ACC112 (cell line): ENCODE measurements around the gene JARID2.

Experiments
- H2AFZ ChIP-seq: fragments of 200-600 bp; sonication (generic); one replicate; pipeline ENCODE4 v1.6.0; 2017; ENCODE audit warnings: antibody characterized with exemption, low read length; ENCODE audit not compliant: unreplicated experiment
- H3K27ac ChIP-seq: fragments of 200-600 bp; sonication (generic); 2 replicates; pipeline ENCODE4 v1.5.1; 2014; ENCODE audit warnings: low read depth, mild to moderate bottlenecking, antibody characterized with exemption, low read length, moderate library complexity
- H3K27me3 ChIP-seq: fragments of 200-600 bp; sonication (generic); 2 replicates; pipeline ENCODE4 v1.6.1; 2014; ENCODE audit warnings: mild to moderate bottlenecking, antibody characterized with exemption, low read length, moderate library complexity, mixed read lengths; ENCODE audit not compliant: insufficient read depth
- H3K36me3 ChIP-seq: fragments of 200-600 bp; sonication (generic); 2 replicates; pipeline ENCODE4 v1.6.1; 2016; ENCODE audit warnings: mild to moderate bottlenecking, antibody characterized with exemption, low read length, moderate library complexity, mixed read lengths; ENCODE audit not compliant: insufficient read depth
- H3K4me1 ChIP-seq: fragments of 200-600 bp; sonication (generic); one replicate; pipeline ENCODE4 v1.6.1; 2016; ENCODE audit warnings: low read length, mixed read lengths; ENCODE audit not compliant: insufficient read depth, unreplicated experiment, control insufficient read depth
- H3K4me3 ChIP-seq: fragments of 200-600 bp; sonication (generic); 2 replicates; pipeline ENCODE4 v1.5.1; 2014; ENCODE audit warnings: mild to moderate bottlenecking, low read depth, low read length
- H3K79me2 ChIP-seq: fragments of 200-600 bp; sonication (generic); one replicate; pipeline ENCODE4 v1.6.0; 2016; ENCODE audit warnings: low read length; ENCODE audit not compliant: control insufficient read depth, unreplicated experiment, insufficient read depth

JARID2 gene

DNA sequence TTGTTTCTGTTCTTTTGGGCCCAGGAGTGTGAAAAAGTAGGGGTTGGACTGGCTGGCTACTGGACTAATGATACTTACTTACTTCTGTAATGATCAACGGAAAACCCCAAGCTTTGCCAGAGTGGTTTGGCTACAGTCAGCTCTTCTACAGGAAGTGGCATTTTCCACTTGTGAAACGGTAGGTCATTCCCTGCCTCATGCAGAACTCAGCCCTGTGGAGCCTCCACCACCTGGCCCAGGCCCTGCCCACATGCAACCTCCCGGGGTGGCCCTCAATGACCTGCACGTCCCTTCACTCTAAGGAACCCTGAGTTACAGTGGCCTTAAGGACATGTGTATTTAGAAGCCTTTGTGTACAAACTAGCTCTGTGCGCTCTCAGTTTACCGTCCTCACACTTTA is 276.6 kb downstream of the JARID2 start:
- Histone ChIP-seq H2AFZ (no peak overlapping the region), H3K27me3 (no peaks in the 10 kb centered on the region), H3K36me3 (peaks cover 21% of the 10 kb centered on the region; the same call in 1 of the 2 replicates), H3K79me2 (no peaks in the 10 kb centered on the region), H3K4me3 (no peak overlapping the region), H3K27ac (no peak overlapping the region), H3K4me1 (no peaks in the 10 kb centered on the region)

- no peak overlapping the region for H3K27ac ChIP-seq
- H3K79me2 ChIP-seq: no peaks in the 10 kb centered on the region
- no peaks in the 10 kb centered on the region for H3K4me1 ChIP-seq
- no peaks in the 10 kb centered on the region for H3K27me3 ChIP-seq
- no peak overlapping the region for H2AFZ ChIP-seq
- no peak overlapping the region for H3K4me3 ChIP-seq
- peaks cover 24% of the 10 kb centered on the region for H3K36me3 ChIP-seq
These were observed 277.1 kb downstream of the JARID2 start for GRCh38 chr6:15522856-15523529.

- H2AFZ ChIP-seq: no peak overlapping the region
- no peak overlapping the region for H3K27ac ChIP-seq
- H3K79me2 ChIP-seq: no peaks in the 10 kb centered on the region
- H3K4me1 ChIP-seq: no peaks in the 10 kb centered on the region
- no peaks in the 10 kb centered on the region for H3K27me3 ChIP-seq
- peaks cover 24% of the 10 kb centered on the region for H3K36me3 ChIP-seq
- no peak overlapping the region for H3K4me3 ChIP-seq
These were observed 278.1 kb downstream of the JARID2 start for GRCh38 chr6:15523679-15524630.

- Histone ChIP-seq H3K79me2 (no peaks in the 10 kb centered on the region), H3K4me3 (no peak overlapping the region), H2AFZ (no peak overlapping the region), H3K27ac (no peak overlapping the region), H3K27me3 (no peaks in the 10 kb centered on the region), H3K4me1 (no peaks in the 10 kb centered on the region), H3K36me3 (peaks cover 24% of the 10 kb centered on the region)
These were observed 279.1 kb downstream of the JARID2 start for GRCh38 chr6:15524861-15525401.

GRCh38 chr6:15526212-15526701 is 280.4 kb downstream of the JARID2 start:
- Histone ChIP-seq H3K27ac (no peak overlapping the region), H3K4me1 (no peaks in the 10 kb centered on the region), H3K4me3 (no peak overlapping the region), H2AFZ (no peak overlapping the region), H3K36me3 (peaks cover 24% of the 10 kb centered on the region), H3K27me3 (no peaks in the 10 kb centered on the region), H3K79me2 (no peaks in the 10 kb centered on the region)

GRCh38 chr6:15527838-15528617 is 282.2 kb downstream of the JARID2 start:
- no peaks in the 10 kb centered on the region for H3K79me2 ChIP-seq
- no peak overlapping the region for H3K27ac ChIP-seq
- H3K36me3 ChIP-seq: peaks cover 21% of the 10 kb centered on the region
- H2AFZ ChIP-seq: no peak overlapping the region
- H3K4me1 ChIP-seq: no peaks in the 10 kb centered on the region
- H3K4me3 ChIP-seq: no peak overlapping the region
- no peaks in the 10 kb centered on the region for H3K27me3 ChIP-seq

DNA sequence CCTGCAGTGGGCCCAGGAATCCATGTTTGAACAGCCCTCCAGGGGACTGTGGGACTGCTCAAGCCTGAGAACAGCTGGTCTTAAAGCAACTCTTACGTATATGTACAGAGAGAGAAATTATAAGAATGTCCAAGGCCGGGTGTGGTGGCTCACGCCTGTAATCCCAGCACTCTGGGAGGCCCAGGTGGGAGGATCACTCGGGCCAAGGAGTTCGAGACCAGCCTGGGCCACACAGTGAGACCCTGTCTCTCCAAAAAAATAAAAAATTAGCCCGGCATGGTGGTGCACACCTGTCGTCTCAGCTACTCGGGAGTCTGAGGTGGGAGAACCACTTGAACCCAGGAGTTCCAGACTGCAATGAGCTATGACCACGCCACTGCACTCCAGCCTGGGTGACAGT is 283.0 kb downstream of the JARID2 start:
- Histone ChIP-seq H3K27ac (no peak overlapping the region), H3K79me2 (no peaks in the 10 kb centered on the region), H3K27me3 (no peaks in the 10 kb centered on the region), H3K4me1 (no peaks in the 10 kb centered on the region), H3K36me3 (peaks cover 15% of the 10 kb centered on the region), H2AFZ (no peak overlapping the region), H3K4me3 (no peak overlapping the region)

DNA sequence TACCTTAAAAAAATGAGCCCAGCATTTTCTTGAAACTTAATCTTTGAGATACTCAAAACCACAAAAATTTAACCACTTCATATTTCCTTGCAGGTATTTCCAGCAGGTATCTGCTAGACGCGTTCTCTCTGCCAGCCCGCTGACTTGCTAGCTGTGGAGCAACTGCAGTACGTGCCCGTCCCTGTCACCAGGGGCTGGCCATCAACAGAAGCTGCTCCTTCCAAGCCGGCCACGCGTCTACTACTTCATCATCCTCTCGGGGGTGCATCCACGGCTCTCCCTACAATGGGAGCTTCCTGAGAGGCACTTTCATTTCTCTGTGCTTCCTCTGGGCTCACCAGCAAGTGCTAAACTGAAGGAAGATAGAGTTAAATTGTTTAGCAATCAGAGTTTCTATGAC is 284.5 kb downstream of the JARID2 start:
- Histone ChIP-seq H3K79me2 (no peaks in the 10 kb centered on the region), H2AFZ (no peak overlapping the region), H3K4me1 (no peaks in the 10 kb centered on the region), H3K27ac (no peak overlapping the region), H3K36me3 (peaks cover 8% of the 10 kb centered on the region), H3K27me3 (no peaks in the 10 kb centered on the region), H3K4me3 (no peak overlapping the region)

GRCh38 chr6:15531973-15532372 is 286.1 kb downstream of the JARID2 start:
- no peaks in the 10 kb centered on the region for H3K79me2 ChIP-seq
- H3K36me3 ChIP-seq: peaks cover 3% of the 10 kb centered on the region
- H3K27ac ChIP-seq: no peak overlapping the region
- H3K4me3 ChIP-seq: no peak overlapping the region
- no peak overlapping the region for H2AFZ ChIP-seq
- H3K4me1 ChIP-seq: no peaks in the 10 kb centered on the region
- no peaks in the 10 kb centered on the region for H3K27me3 ChIP-seq

DNA sequence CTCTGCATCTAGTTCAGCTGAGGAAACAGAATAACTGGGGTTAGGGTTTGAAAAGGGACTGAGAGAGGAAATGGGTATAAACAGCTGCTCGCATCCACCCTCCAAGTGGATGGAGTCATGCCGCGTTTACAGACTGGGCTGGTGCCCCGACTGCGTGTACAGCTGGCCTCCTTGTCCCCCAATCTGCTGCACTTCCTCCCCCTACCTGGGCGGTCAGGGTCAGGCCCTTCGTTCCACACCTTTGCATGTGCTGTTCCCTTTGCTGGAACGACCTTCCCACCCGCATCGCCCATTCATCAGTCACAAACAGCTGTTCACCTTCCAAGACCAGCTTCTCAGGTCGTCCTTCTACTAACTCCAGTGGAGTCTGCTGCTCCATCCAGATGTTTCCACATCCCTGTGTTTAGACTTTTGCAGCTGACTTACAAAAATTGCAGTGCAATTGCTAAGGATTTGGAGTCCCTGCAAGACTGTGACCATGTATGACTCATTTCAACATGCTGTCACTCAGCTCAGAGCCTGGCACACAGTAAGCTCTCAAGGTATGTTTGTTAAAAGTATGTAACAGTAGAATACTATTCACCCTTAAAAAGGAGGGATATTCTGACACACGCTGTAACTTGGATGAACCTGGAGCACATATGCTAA is 287.6 kb downstream of the JARID2 start:
- H3K36me3 ChIP-seq: no peaks in the 10 kb centered on the region

More for the DNA sequence above, 287.6 kb downstream of the JARID2 start:
- Histone ChIP-seq H3K27me3 (no peaks in the 10 kb centered on the region), H2AFZ (no peak overlapping the region), H3K4me3 (no peak overlapping the region), H3K79me2 (no peaks in the 10 kb centered on the region), H3K27ac (no peak overlapping the region), H3K4me1 (no peaks in the 10 kb centered on the region)
